OCI-LY7 (cell line): ENCODE data around the gene DAP. TPM values are rescaled to one million over a fixed set of nuclear protein-coding genes. Genes with fewer than 3 reads are reported as not detected.

Experiments used
- BruUV-seq: library from RNA; stranded (reverse); fragments of 400-500 nt; replicated peaks from 2 replicates; lab custom pipeline; 2021; lab: Mats Ljungman, UMichigan
- CTCF ChIA-PET: fragments of 300-600 bp; sonication (Branson Sonifier 250); formaldehyde crosslinking; loops from one replicate; lab custom pipeline; 2022; ENCODE audit warnings: antibody characterized with exemption; ENCODE audit not compliant: unreplicated experiment; lab: Charles Lee
- POLR2A ChIA-PET: fragments of 300-600 bp; sonication (Branson Sonifier 250); formaldehyde crosslinking; loops from one replicate; lab custom pipeline; 2022; ENCODE audit warnings: antibody characterized with exemption; lab: Charles Lee
- DNase-seq: peaks from one replicate; pipeline ENCODE4 v3.0.0-alpha.2; 2015; ENCODE audit warnings: low spot score
- H2AFZ ChIP-seq: fragments of 200-600 bp; sonication (generic), shearing (Covaris generic); 2 replicates; pipeline ENCODE4 v1.6.1; 2014; ENCODE audit warnings: mild to moderate bottlenecking, antibody characterized with exemption, low read length, moderate library complexity
- H3K27ac ChIP-seq: fragments of 200-600 bp; sonication (generic); 2 replicates; pipeline ENCODE4 v1.5.1; 2014; ENCODE audit warnings: mixed run types, low read depth, mild to moderate bottlenecking, moderate library complexity, low read length, inconsistent platforms; ENCODE audit not compliant: poor library complexity, severe bottlenecking
- H3K36me3 ChIP-seq: fragments of 200-600 bp; sonication (generic); 2 replicates; pipeline ENCODE4 v1.6.1; 2014; ENCODE audit warnings: mild to moderate bottlenecking, antibody characterized with exemption, low read length, moderate library complexity, mixed read lengths; ENCODE audit not compliant: insufficient read depth
- H3K4me1 ChIP-seq: fragments of 200-600 bp; sonication (generic); 2 replicates; pipeline ENCODE4 v1.5.1; 2014; ENCODE audit warnings: mild to moderate bottlenecking, low read length; ENCODE audit not compliant: insufficient read depth, poor library complexity, severe bottlenecking
- H3K4me2 ChIP-seq: fragments of 200-600 bp; sonication (generic); 2 replicates; pipeline ENCODE4 v1.6.1; 2014; ENCODE audit warnings: mild to moderate bottlenecking, low read length
- H3K4me3 ChIP-seq: fragments of 200-600 bp; sonication (generic); 2 replicates; pipeline ENCODE4 v1.5.1; 2014; ENCODE audit warnings: mild to moderate bottlenecking, low read depth, low read length; ENCODE audit not compliant: poor library complexity, severe bottlenecking
- H3K79me2 ChIP-seq: fragments of 200-600 bp; sonication (generic); 2 replicates; pipeline ENCODE4 v1.6.1; 2016; ENCODE audit warnings: low read depth, mild to moderate bottlenecking, low read length, moderate library complexity, mixed read lengths; ENCODE audit not compliant: insufficient read depth
- H3K9me2 ChIP-seq: fragments of 200-600 bp; sonication (generic); 2 replicates; pipeline ENCODE4 v1.6.1; 2016; ENCODE audit warnings: mild to moderate bottlenecking, low read length, mixed read lengths; ENCODE audit not compliant: insufficient read depth
- H3K9me3 ChIP-seq: fragments of 200-600 bp; sonication (generic); 2 replicates; pipeline ENCODE4 v1.6.1; 2014; ENCODE audit warnings: mild to moderate bottlenecking, mixed run types, low read length, mixed read lengths
- H4K20me1 ChIP-seq: fragments of 200-600 bp; sonication (generic); 2 replicates; pipeline ENCODE4 v1.6.1; 2014; ENCODE audit warnings: mild to moderate bottlenecking, antibody characterized with exemption, low read length, moderate library complexity, mixed read lengths; ENCODE audit not compliant: insufficient read depth
- EZH2phosphoT487 ChIP-seq: fragments of 200-600 bp; sonication (generic); IDR thresholded peaks from 2 replicates; pipeline ENCODE4 v1.6.1; 2018; ENCODE audit warnings: low read depth, borderline replicate concordance, mild to moderate bottlenecking, mixed run types, antibody characterized with exemption, low read length, moderate library complexity, mixed read lengths
- intact Hi-C: fragments of 100-400 bp; cut with micrococcal nuclease; formaldehyde crosslinking; loops from one replicate; pipeline ENCODE4 v1.10.0; 2022; ENCODE audit not compliant: unreplicated experiment
- total RNA-seq, 2 experiments: library from RNA; depleted of rRNA in 1 of 2; stranded (reverse); fragments of >200 nt in 1 of 2; shearing (Covaris generic) in 1 of 2; gene quantifications; 2 replicates each; pipeline ENCODE4 v1.2.3, GENCODE V29; 2014 to 2022
- TF ChIP-seq, protein P1 (sequence below): fragments of 200-600 bp; sonication (generic); conservative IDR thresholded peaks from 2 replicates; pipeline ENCODE4 v1.5.1; 2014; ENCODE audit warnings: mild to moderate bottlenecking, antibody characterized with exemption, low read length, moderate library complexity, mixed read lengths

DAP gene
- total RNA-seq, 2 experiments from 2014 or later = 21.5 to 96.1 TPM

- H3K9me2 ChIP-seq = no peaks in the 10 kb centered on the region
- H3K9me3 ChIP-seq = no peaks in the 10 kb centered on the region
- no peaks in the 10 kb centered on the region for H3K79me2 ChIP-seq
- no peak overlapping the region for H2AFZ ChIP-seq
- H4K20me1 ChIP-seq = no peaks in the 10 kb centered on the region
- H3K4me2 ChIP-seq = no peak overlapping the region
- CTCF ChIA-PET = no interaction called here
- H3K4me3 ChIP-seq = no peak overlapping the region
- intact Hi-C loops = loop anchor here (10.0 kb wide), 1 partner anchor 493 kb away; no protein-coding TSS in a partner anchor
- BruUV-seq = no TSS peak
- H3K27ac ChIP-seq = no peak overlapping the region
- DNase-seq = no peak
- peaks cover 24% of the 10 kb centered on the region for H3K4me1 ChIP-seq
- POLR2A ChIA-PET = no interaction called here
- TF ChIP-seq, protein P1, sequence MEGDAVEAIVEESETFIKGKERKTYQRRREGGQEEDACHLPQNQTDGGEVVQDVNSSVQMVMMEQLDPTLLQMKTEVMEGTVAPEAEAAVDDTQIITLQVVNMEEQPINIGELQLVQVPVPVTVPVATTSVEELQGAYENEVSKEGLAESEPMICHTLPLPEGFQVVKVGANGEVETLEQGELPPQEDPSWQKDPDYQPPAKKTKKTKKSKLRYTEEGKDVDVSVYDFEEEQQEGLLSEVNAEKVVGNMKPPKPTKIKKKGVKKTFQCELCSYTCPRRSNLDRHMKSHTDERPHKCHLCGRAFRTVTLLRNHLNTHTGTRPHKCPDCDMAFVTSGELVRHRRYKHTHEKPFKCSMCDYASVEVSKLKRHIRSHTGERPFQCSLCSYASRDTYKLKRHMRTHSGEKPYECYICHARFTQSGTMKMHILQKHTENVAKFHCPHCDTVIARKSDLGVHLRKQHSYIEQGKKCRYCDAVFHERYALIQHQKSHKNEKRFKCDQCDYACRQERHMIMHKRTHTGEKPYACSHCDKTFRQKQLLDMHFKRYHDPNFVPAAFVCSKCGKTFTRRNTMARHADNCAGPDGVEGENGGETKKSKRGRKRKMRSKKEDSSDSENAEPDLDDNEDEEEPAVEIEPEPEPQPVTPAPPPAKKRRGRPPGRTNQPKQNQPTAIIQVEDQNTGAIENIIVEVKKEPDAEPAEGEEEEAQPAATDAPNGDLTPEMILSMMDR = no peak
- TF ChIP-seq EZH2phosphoT487 = no peak
- H3K36me3 ChIP-seq = no peaks in the 10 kb centered on the region
Observed at GRCh38 chr5:10691826-10692785, 68.9 kb downstream of the DAP start.

GRCh38 chr5:10690460-10691440 is 70.3 kb downstream of the DAP start:
- no peaks in the 10 kb centered on the region; the same call in 1 of the 2 replicates for H3K36me3 ChIP-seq
- no peak overlapping the region for H2AFZ ChIP-seq
- ChIA-PET POLR2A (interaction anchor here (0.6 kb wide), 1 partner anchor 73 kb away, joined by 3 read pairs; no protein-coding TSS in a partner anchor), CTCF (interaction anchor here (1.3 kb wide), 1 partner anchor 9 kb away, joined by 5 read pairs; no protein-coding TSS in a partner anchor)
- TF ChIP-seq, protein P1 = no peak
- TF ChIP-seq EZH2phosphoT487 = no peak
- H3K4me3 ChIP-seq = no peak overlapping the region
- intact Hi-C loops = loop anchor here (10.0 kb wide), 1 partner anchor 494 kb away; no protein-coding TSS in a partner anchor
- H4K20me1 ChIP-seq = no peaks in the 10 kb centered on the region
- no peak overlapping the region for H3K27ac ChIP-seq
- no TSS peak for BruUV-seq
- no peaks in the 10 kb centered on the region for H3K79me2 ChIP-seq
- peaks cover 11% of the 10 kb centered on the region for H3K4me1 ChIP-seq
- no peaks in the 10 kb centered on the region for H3K9me3 ChIP-seq
- H3K9me2 ChIP-seq = no peaks in the 10 kb centered on the region
- H3K4me2 ChIP-seq = no peak overlapping the region
- DNase-seq = no peak
